KBM-7 (cell line): Measurements from ENCODE around the gene POM121C.
"Not testable (repeated sequence)": the region's sequence is repeated elsewhere in the genome, so short reads cannot be mapped to it uniquely, and the experiment has no call there.

Experiments used
- DNase-seq: peaks from one replicate; pipeline ENCODE4 v3.0.0-alpha.2; 2015
- in situ Hi-C: fragments of 300-500 bp; cut with MboI; formaldehyde crosslinking; loops from 2 replicates; pipeline ENCODE4 v1.14.3; 2020; ENCODE audit warnings: low sequenced_read_pairs, low pct_unique_long_range_greater_than_20kb, mixed read lengths

The POM121C gene

GRCh38 chr7:75442465-75443111 lies 43.5 kb downstream of the POM121C start:
- DNase-seq = peak; percentile 42
- in situ Hi-C loops = not testable (repeated sequence)

GRCh38 chr7:75442101-75442464 lies 44.0 kb downstream of the POM121C start:
- DNase-seq, in situ Hi-C loops: not testable (repeated sequence)

GRCh38 chr7:75439000-75439399 lies 47.1 kb downstream of the POM121C start:
- DNase-seq, in situ Hi-C loops: not testable (repeated sequence)

GRCh38 chr7:75423481-75423880 lies 62.6 kb downstream of the POM121C start:
- in situ Hi-C loops = not testable (repeated sequence)

GRCh38 chr7:75421798-75422710 lies 64.0 kb downstream of the POM121C start:
- in situ Hi-C loops, DNase-seq: not testable (repeated sequence)

More at GRCh38 chr7:75423481-75423880, 62.6 kb downstream of the POM121C start:
- DNase-seq = not testable (repeated sequence)

GRCh38 chr7:75420152-75420551 lies 65.9 kb downstream of the POM121C start:
- in situ Hi-C loops, DNase-seq: not testable (repeated sequence)

- in situ Hi-C loops, DNase-seq: not testable (repeated sequence)
These were observed 66.4 kb downstream of the POM121C start for GRCh38 chr7:75419693-75420092.

- in situ Hi-C loops = not testable (repeated sequence)
These were observed 66.9 kb downstream of the POM121C start for GRCh38 chr7:75419210-75419609.

GRCh38 chr7:75418292-75418858 lies 67.7 kb downstream of the POM121C start:
- in situ Hi-C loops, DNase-seq: not testable (repeated sequence)

More at GRCh38 chr7:75419210-75419609, 66.9 kb downstream of the POM121C start:
- not testable (repeated sequence) for DNase-seq

- DNase-seq, in situ Hi-C loops: not testable (repeated sequence)
These were observed 69.3 kb downstream of the POM121C start for GRCh38 chr7:75416787-75417186.

GRCh38 chr7:75415829-75416373 lies 70.2 kb downstream of the POM121C start:
- in situ Hi-C loops, DNase-seq: not testable (repeated sequence)

- DNase-seq, in situ Hi-C loops: not testable (repeated sequence)
These were observed 70.7 kb downstream of the POM121C start for GRCh38 chr7:75415428-75415817.

GRCh38 chr7:75414708-75415427 lies 71.2 kb downstream of the POM121C start:
- DNase-seq, in situ Hi-C loops: not testable (repeated sequence)

GRCh38 chr7:75414204-75414603 lies 71.9 kb downstream of the POM121C start:
- in situ Hi-C loops, DNase-seq: not testable (repeated sequence)

GRCh38 chr7:75410823-75411173 lies 75.3 kb downstream of the POM121C start:
- DNase-seq, in situ Hi-C loops: not testable (repeated sequence)

- in situ Hi-C loops, DNase-seq: not testable (repeated sequence)
These were observed 75.9 kb downstream of the POM121C start for GRCh38 chr7:75409880-75410822.

- DNase-seq, in situ Hi-C loops: not testable (repeated sequence)
These were observed 81.4 kb downstream of the POM121C start for GRCh38 chr7:75404663-75405062.
